ENCODE measurements around the gene TTLL6.

GRCh38 chr17:48717367-48718226, 99.4 kb downstream of the TTLL6 start:
- TF ChIP-seq ZNF121 (tag by site-specific recombination; IDR thresholded peaks at IDR 0.05) (no peak), CTCF (tag by site-specific recombination; IDR thresholded peaks at IDR 0.05) (no peak), MZF1 (tag by site-specific recombination; IDR thresholded peaks at IDR 0.05; ENCODE audit: borderline replicate concordance) (no peak), ZNF354C (tag by site-specific recombination; IDR thresholded peaks at IDR 0.05; ENCODE audit: borderline replicate concordance, low read depth) (no peak), ZNF416 (tag by site-specific recombination; IDR thresholded peaks at IDR 0.05) (no peak), ZNF837 (tag by site-specific recombination; IDR thresholded peaks at IDR 0.05) (no peak), BCL11A (tag by site-specific recombination; IDR thresholded peaks at IDR 0.05; ENCODE audit: low read depth) (no peak), KLF9 (tag by site-specific recombination; IDR thresholded peaks at IDR 0.05; ENCODE audit: low read depth) (no peak), ZNF830 (tag by site-specific recombination; IDR thresholded peaks at IDR 0.05; ENCODE audit: low read depth) (no peak), ZBTB26 (tag by site-specific recombination; optimal IDR thresholded peaks at IDR 0.05) (no peak), HOXA7 (CRISPR knock-in tag; IDR thresholded peaks at IDR 0.05; ENCODE audit: borderline replicate concordance) (no peak)

Data from HEK293 (cell line).